Hepatocyte (in vitro differentiated cells): ENCODE measurements around the gene LEPR. TPM values are rescaled to one million over a fixed set of nuclear protein-coding genes. Genes with fewer than 3 reads are reported as not detected.

Source experiments
- DNase-seq: peaks from one replicate; pipeline ENCODE4 v3.0.0-alpha.2; 2016; ENCODE audit warnings: low spot score
- H2AFZ ChIP-seq: fragments of 200-600 bp; sonication (generic); 2 replicates; pipeline ENCODE4 v1.6.0; 2016; ENCODE audit warnings: antibody characterized with exemption, mild to moderate bottlenecking
- H3K27ac ChIP-seq: fragments of 200-600 bp; sonication (generic); 2 replicates; pipeline ENCODE4 v1.5.1; 2016; ENCODE audit warnings: mild to moderate bottlenecking
- H3K27me3 ChIP-seq: fragments of 200-600 bp; sonication (generic); 2 replicates; pipeline ENCODE4 v1.6.1; 2016
- H3K36me3 ChIP-seq: fragments of 200-600 bp; sonication (generic); replicated peaks from 2 replicates; pipeline ENCODE4 v1.5.1; 2016; ENCODE audit warnings: low read depth; ENCODE audit not compliant: insufficient read depth
- H3K4me1 ChIP-seq: fragments of 200-600 bp; sonication (generic); 2 replicates; pipeline ENCODE4 v1.5.1; 2016; ENCODE audit warnings: mild to moderate bottlenecking, moderate library complexity; ENCODE audit not compliant: insufficient read depth
- H3K4me2 ChIP-seq: fragments of 200-600 bp; sonication (generic); 2 replicates; pipeline ENCODE4 v1.6.0; 2016
- H3K4me3 ChIP-seq: fragments of 200-600 bp; sonication (generic); 2 replicates; pipeline ENCODE4 v1.5.1; 2016; ENCODE audit warnings: mild to moderate bottlenecking
- H3K79me2 ChIP-seq: fragments of 200-600 bp; sonication (generic); 2 replicates; pipeline ENCODE4 v1.6.0; 2017; ENCODE audit warnings: mild to moderate bottlenecking
- H3K9me2 ChIP-seq: fragments of 200-600 bp; sonication (generic); replicated peaks from 2 replicates; pipeline ENCODE4 v1.6.0; 2017; ENCODE audit warnings: mild to moderate bottlenecking; ENCODE audit not compliant: insufficient read depth
- H3K9me3 ChIP-seq: fragments of 200-600 bp; sonication (generic); 2 replicates; pipeline ENCODE4 v1.5.1; 2016; ENCODE audit warnings: low read depth, mild to moderate bottlenecking
- H4K20me1 ChIP-seq: fragments of 200-600 bp; sonication (generic); 2 replicates; pipeline ENCODE4 v1.6.0; 2016; ENCODE audit warnings: mild to moderate bottlenecking; ENCODE audit not compliant: insufficient read depth, poor library complexity, severe bottlenecking
- CTCF ChIP-seq: fragments of 200-600 bp; sonication (generic); IDR thresholded peaks from 2 replicates; pipeline ENCODE4 v1.5.1; 2016; ENCODE audit warnings: antibody characterized with exemption, mild to moderate bottlenecking; ENCODE audit not compliant: poor library complexity
- EZH2 ChIP-seq: fragments of 200-600 bp; sonication (generic); IDR thresholded peaks from 2 replicates; pipeline ENCODE4 v1.6.1; 2016; ENCODE audit warnings: antibody characterized with exemption, mild to moderate bottlenecking, borderline replicate concordance
- EZH2phosphoT487 ChIP-seq: fragments of 200-600 bp; sonication (generic); IDR thresholded peaks from one replicate; pipeline ENCODE4 v1.6.1; 2018; ENCODE audit warnings: antibody characterized with exemption, mild to moderate bottlenecking, low read depth, moderate library complexity; ENCODE audit not compliant: unreplicated experiment, severe bottlenecking
- WGBS: methylation state at CpG from one replicate; pipeline ENCODE4 v1.1.6; 2016; ENCODE audit warnings: low lambda C conversion rate; ENCODE audit errors: missing lambda C conversion rate; 5-methylcytosine and 5-hydroxymethylcytosine counted together
- polyA plus RNA-seq: library from polyadenylated mRNA; unstranded; fragments of >200 nt; fragmentation: Nextera tagmentation; extraction: Ambion mirVana; gene quantifications from 2 replicates; pipeline ENCODE4 v1.2.1, GENCODE V29; 2016
- total RNA-seq: library from RNA; depleted of rRNA; stranded (reverse); fragments of >200 nt; gene quantifications from 2 replicates; pipeline ENCODE4 v1.2.3, GENCODE V29; 2014

LEPR gene
- total RNA-seq (6.1 and 6.4 TPM in 2 replicates), polyA plus RNA-seq (1.3 and 4.1 TPM in 2 replicates)

GRCh38 chr1:65420590-65421350 is at the start of gene LEPR, which contains the start of gene LEPROT:
LEPR (plus strand) TSS chr1:65420668; CDS start chr1:65565566, 144,898 bp downstream.
LEPROT (plus strand) TSS chr1:65420668; CDS start chr1:65420725, 57 bp downstream.
- no peak for TF ChIP-seq CTCF
- TF ChIP-seq EZH2phosphoT487: no peak
- no peak for TF ChIP-seq EZH2
- peak within 1 kb of the TSS; percentile 77 for H2AFZ ChIP-seq
- H3K27ac ChIP-seq: peak within 1 kb of the TSS; percentile 99
- H3K79me2 ChIP-seq: peaks cover 45% of the 10 kb centered on the region
- H3K4me2 ChIP-seq: peak within 1 kb of the TSS; percentile 84
- H3K27me3 ChIP-seq: no peaks in the 10 kb centered on the region
- no peaks in the 10 kb centered on the region for H3K9me2 ChIP-seq
- WGBS: under 1% methylated on average over 46 of the region's 60 CpGs
- peaks cover 18% of the 10 kb centered on the region for H4K20me1 ChIP-seq
- H3K36me3 ChIP-seq: no peaks in the 10 kb centered on the region
- peaks cover 34% of the 10 kb centered on the region for H3K4me1 ChIP-seq
- no peaks in the 10 kb centered on the region for H3K9me3 ChIP-seq
- no peak for DNase-seq
- H3K4me3 ChIP-seq: peak within 1 kb of the TSS; percentile 69

- Histone ChIP-seq H3K4me2 (no peak overlapping the region), H3K27me3 (no peaks in the 10 kb centered on the region), H3K4me1 (no peaks in the 10 kb centered on the region), H3K4me3 (no peak overlapping the region), H4K20me1 (no peaks in the 10 kb centered on the region), H3K9me2 (no peaks in the 10 kb centered on the region), H3K79me2 (no peaks in the 10 kb centered on the region), H3K27ac (no peak overlapping the region), H3K9me3 (no peaks in the 10 kb centered on the region), H3K36me3 (no peaks in the 10 kb centered on the region), H2AFZ (no peak overlapping the region)
- TF ChIP-seq EZH2phosphoT487: no peak
- 94% methylated on average over 3 of the region's 3 CpGs for WGBS
- DNase-seq: no peak
These were observed 48.9 kb upstream of the LEPR start for GRCh38 chr1:65371544-65371943.

- H3K9me3 ChIP-seq: no peaks in the 10 kb centered on the region
- no peak overlapping the region for H3K27ac ChIP-seq
- H3K4me1 ChIP-seq: peaks cover 5% of the 10 kb centered on the region
- TF ChIP-seq EZH2 (no peak), CTCF (no peak), EZH2phosphoT487 (no peak)
- no peaks in the 10 kb centered on the region for H3K36me3 ChIP-seq
- H2AFZ ChIP-seq: no peak overlapping the region
- H3K4me2 ChIP-seq: no peak overlapping the region
- no peak for DNase-seq
- no peaks in the 10 kb centered on the region for H3K27me3 ChIP-seq
- no peaks in the 10 kb centered on the region for H4K20me1 ChIP-seq
- no peaks in the 10 kb centered on the region for H3K9me2 ChIP-seq
- no peak overlapping the region for H3K4me3 ChIP-seq
- no peaks in the 10 kb centered on the region for H3K79me2 ChIP-seq
- WGBS: 84% methylated on average over 1 of the region's 1 CpG
These were observed 47.9 kb upstream of the LEPR start for GRCh38 chr1:65372557-65372956.

GRCh38 chr1:65377496-65378246 is 42.8 kb upstream of the LEPR start:
- DNase-seq: no peak
- Histone ChIP-seq H3K36me3 (no peaks in the 10 kb centered on the region), H3K9me3 (no peaks in the 10 kb centered on the region), H3K4me1 (peaks cover 10% of the 10 kb centered on the region), H3K4me2 (peak overlapping the region; percentile 27), H3K27me3 (no peaks in the 10 kb centered on the region), H3K79me2 (no peaks in the 10 kb centered on the region), H3K4me3 (no peak overlapping the region), H2AFZ (no peak overlapping the region), H4K20me1 (no peaks in the 10 kb centered on the region), H3K9me2 (no peaks in the 10 kb centered on the region), H3K27ac (no peak overlapping the region)
- no peak for TF ChIP-seq EZH2
- no peak for TF ChIP-seq EZH2phosphoT487
- TF ChIP-seq CTCF: no peak
- 63% methylated on average over 4 of the region's 4 CpGs for WGBS
